HCT116 (cell line): ENCODE data around the gene CENPVL1. TPM values are rescaled to one million over a fixed set of nuclear protein-coding genes. Genes with fewer than 3 reads are reported as not detected.
"Not testable (repeated sequence)": the region's sequence is repeated elsewhere in the genome, so short reads cannot be mapped to it uniquely, and the experiment has no call there.

Source experiments
- ATAC-seq: fragments of 200-7000 bp; cut with Tn5 transposase; 2 replicates; pipeline ENCODE4 v1.9.1; 2020; ENCODE audit warnings: mild to moderate bottlenecking, moderate library complexity
- Bru-seq: library from RNA; stranded (reverse); fragments of 400-500 nt; gene quantifications from one replicate; lab custom pipeline; 2021; lab: Mats Ljungman, UMichigan
- BruChase-seq, 2 experiments: library from RNA; stranded (reverse); fragments of 400-500 nt; gene quantifications; one replicate each; lab custom pipeline; 2021; lab: Mats Ljungman, UMichigan
- BruUV-seq: library from RNA; stranded (reverse); fragments of 400-500 nt; replicated peaks from 2 replicates; lab custom pipeline; 2021; lab: Mats Ljungman, UMichigan
- CTCF ChIA-PET: fragments of 300-600 bp; sonication (Branson Sonifier 250); formaldehyde crosslinking; loops from one replicate; lab custom pipeline; 2021; ENCODE audit warnings: antibody characterized with exemption; lab: Charles Lee
- POLR2A ChIA-PET: fragments of 300-600, 350-600 bp; sonication (Branson Sonifier 250); formaldehyde crosslinking; loops from one replicate; lab custom pipeline; 2021; ENCODE audit warnings: antibody characterized with exemption; lab: Charles Lee
- RAD21 ChIA-PET, 2 experiments: fragments of 300-600 bp; sonication (Branson Sonifier 250); formaldehyde crosslinking; loops; one replicate each; lab custom pipeline; 2023; ENCODE audit warnings: low total read pairs in 2 of 2; ENCODE audit not compliant: uncharacterized antibody in 2 of 2, unreplicated experiment in 2 of 2, low non-redundant PET in 1 of 2; lab: Charles Lee
- DNase-seq: peaks from one replicate; pipeline ENCODE4 v3.0.0-alpha.2; 2010; ENCODE audit warnings: low read depth, low spot score
- H2AFZ ChIP-seq: fragments of 200-600 bp; shearing (Covaris generic), sonication (generic); 2 replicates; pipeline ENCODE4 v1.6.1; 2017; ENCODE audit warnings: low read depth, mixed run types, mixed read lengths, antibody characterized with exemption, low read length; ENCODE audit not compliant: poor library complexity, severe bottlenecking
- H3K27ac ChIP-seq: 2 replicates; pipeline ENCODE4 v1.5.1; 2012; ENCODE audit warnings: low read depth, low read length
- H3K27me3 ChIP-seq: fragments of 200-600 bp; sonication (generic); 2 replicates; pipeline ENCODE4 v1.6.1; 2016; ENCODE audit warnings: mixed run types, low read length, mixed read lengths; ENCODE audit not compliant: insufficient read depth
- H3K36me3 ChIP-seq, 2 experiments: fragments of 200-500 bp in 1 of 2; fragments of 200-600 bp in 1 of 2; sonication (Bioruptor generic) in 1 of 2; sonication (generic) in 1 of 2; 2 replicates each; pipeline versions ENCODE4 v1.5.1 to v1.6.1; 2014 to 2016; ENCODE audit warnings: low read length in 2 of 2, inconsistent platforms in 1 of 2, mixed read lengths in 1 of 2, mixed run types in 1 of 2; ENCODE audit not compliant: insufficient read depth in 2 of 2, control insufficient read depth in 1 of 2
- H3K4me1 ChIP-seq, 2 experiments: fragments of 200-600 bp in 1 of 2; sonication (generic) in 1 of 2; 2 replicates each; pipeline versions ENCODE4 v1.5.1 to v1.6.1; 2012 to 2017; ENCODE audit warnings: low read length in 2 of 2, inconsistent platforms in 1 of 2, mild to moderate bottlenecking in 1 of 2, mixed read lengths in 1 of 2, mixed run types in 1 of 2, moderate library complexity in 1 of 2; ENCODE audit not compliant: insufficient read depth in 2 of 2, control insufficient read depth in 1 of 2
- H3K4me2 ChIP-seq: fragments of 200-600 bp; sonication (generic); 2 replicates; pipeline ENCODE4 v1.6.1; 2017; ENCODE audit warnings: mixed run types, low read length, mixed read lengths
- H3K4me3 ChIP-seq, 2 experiments: fragments of 200-600 bp in 1 of 2; sonication (generic) in 1 of 2; replicated peaks in 1 of 2; 2 replicates each; pipeline ENCODE4 v1.5.1; 2011 to 2016; ENCODE audit warnings: low read length in 2 of 2, control low read depth in 1 of 2, low read depth in 1 of 2, mild to moderate bottlenecking in 1 of 2, mixed read lengths in 1 of 2, mixed run types in 1 of 2
- H3K79me2 ChIP-seq: fragments of 200-600 bp; sonication (generic); 2 replicates; pipeline ENCODE4 v1.6.1; 2017; ENCODE audit warnings: mild to moderate bottlenecking, mixed run types, low read length, moderate library complexity, mixed read lengths; ENCODE audit not compliant: insufficient read depth
- H3K9ac ChIP-seq: fragments of 200-600 bp; sonication (generic); 2 replicates; pipeline ENCODE4 v1.6.1; 2016; ENCODE audit warnings: low read length, mixed read lengths
- H3K9me2 ChIP-seq: fragments of 200-600 bp; sonication (generic), shearing (Covaris generic); 2 replicates; pipeline ENCODE4 v1.6.1; 2017; ENCODE audit warnings: mixed run types, mild to moderate bottlenecking, moderate library complexity; ENCODE audit not compliant: insufficient read depth
- H3K9me3 ChIP-seq, 2 experiments: fragments of 200-500 bp in 1 of 2; fragments of 200-600 bp in 1 of 2; sonication (Bioruptor generic) in 1 of 2; sonication (generic) in 1 of 2; 2 replicates each; pipeline ENCODE4 v1.6.1; 2014 to 2017; ENCODE audit warnings: low read length in 2 of 2, mixed read lengths in 2 of 2, inconsistent platforms in 1 of 2, low read depth in 1 of 2, mild to moderate bottlenecking in 1 of 2, mixed run types in 1 of 2, moderate library complexity in 1 of 2; ENCODE audit not compliant: control insufficient read depth in 1 of 2, insufficient read depth in 1 of 2
- H4K20me1 ChIP-seq: fragments of 200-600 bp; sonication (generic), shearing (Covaris generic); 2 replicates; pipeline ENCODE4 v1.6.1; 2017; ENCODE audit warnings: mixed run types, mild to moderate bottlenecking, moderate library complexity; ENCODE audit not compliant: insufficient read depth
- CEBPB ChIP-seq: IDR thresholded peaks from 2 replicates; pipeline ENCODE4 v1.6.1; 2012; ENCODE audit warnings: low read depth
- CTCF ChIP-seq, 3 experiments: fragments of 200-600 bp in 1 of 3; sonication (generic) in 1 of 3; IDR thresholded peaks in 2 of 3; conservative IDR thresholded peaks in 1 of 3; 2 replicates each; pipeline ENCODE4 v1.5.1; 2012 to 2017; ENCODE audit warnings: low read depth in 2 of 3, low read length in 2 of 3, antibody characterized with exemption in 1 of 3, borderline replicate concordance in 1 of 3, control low read depth in 1 of 3, mild to moderate bottlenecking in 1 of 3, mixed read lengths in 1 of 3, mixed run types in 1 of 3, moderate library complexity in 1 of 3; ENCODE audit not compliant: insufficient read depth in 1 of 3
- FOSL1 ChIP-seq: IDR thresholded peaks from 2 replicates; pipeline ENCODE4 v1.6.1; 2012; ENCODE audit warnings: low read depth
- JUND ChIP-seq: IDR thresholded peaks from 2 replicates; pipeline ENCODE4 v1.6.1; 2012
- intact Hi-C: fragments of 100-400 bp; cut with micrococcal nuclease; formaldehyde crosslinking; loops from 2 replicates; pipeline ENCODE4 v1.10.0; 2022
- long read RNA-seq: library from polyadenylated mRNA; unstranded; transcript quantifications from one replicate; pipeline ENCODE4 v2.0.0, GENCODE V29; 2021; ENCODE audit not compliant: unreplicated experiment
- polyA plus RNA-seq: library from polyadenylated mRNA; unstranded; fragments of >200 nt; gene quantifications from 2 replicates; pipeline ENCODE4 v1.2.1, GENCODE V29; 2012; ENCODE audit warnings: missing spikeins
- total RNA-seq: library from RNA; stranded (reverse); gene quantifications from one replicate; pipeline ENCODE4 v1.2.1, GENCODE V29; 2021; ENCODE audit not compliant: unreplicated experiment

The CENPVL1 gene
- total RNA-seq = not detected
- not detected in 2 replicates for polyA plus RNA-seq
- Bru-seq, nascent RNA = not detected
- BruChase-seq, experiment 1, labeled RNA remaining after a 6-hour chase = not detected
- BruChase-seq, experiment 2, labeled RNA remaining after a 2-hour chase = not detected
- long read RNA-seq = 0 reads

GRCh38 chrX:51710277-51711164 is at the start of gene CENPVL1:
Gene CENPVL1, plus strand, starts transcription at chrX:51710512. Its CDS starts 0 bp downstream, at chrX:51710512.
- H3K4me1 ChIP-seq, H4K20me1 ChIP-seq, H2AFZ ChIP-seq, H3K27ac ChIP-seq, intact Hi-C loops, H3K79me2 ChIP-seq, H3K27me3 ChIP-seq, H3K4me3 ChIP-seq, BruUV-seq, H3K9me3 ChIP-seq, H3K9ac ChIP-seq, RAD21 ChIA-PET, POLR2A ChIA-PET, ATAC-seq, H3K36me3 ChIP-seq, H3K9me2 ChIP-seq, CTCF ChIA-PET, H3K4me2 ChIP-seq, DNase-seq: not testable (repeated sequence)

GRCh38 chrX:51665981-51666380 is 44.3 kb upstream of the CENPVL1 start:
- no peak overlapping the region for H2AFZ ChIP-seq
- CTCF ChIA-PET = no interaction called here

GRCh38 chrX:51679689-51680433 is 30.5 kb upstream of the CENPVL1 start:
- H3K27ac ChIP-seq, H3K9me2 ChIP-seq, H3K9me3 ChIP-seq, H3K4me2 ChIP-seq, H3K79me2 ChIP-seq, CTCF ChIA-PET, POLR2A ChIA-PET, H3K4me3 ChIP-seq, H3K27me3 ChIP-seq, RAD21 ChIA-PET, H3K36me3 ChIP-seq, intact Hi-C loops, DNase-seq, H2AFZ ChIP-seq, H3K9ac ChIP-seq, H4K20me1 ChIP-seq, H3K4me1 ChIP-seq: not testable (repeated sequence)
- peak; percentile 92 for ATAC-seq
- BruUV-seq = TSS peak; percentile 98

More at GRCh38 chrX:51665981-51666380, 44.3 kb upstream of the CENPVL1 start:
- H3K9me2 ChIP-seq = no peaks in the 10 kb centered on the region
- no peaks in the 10 kb centered on the region for H4K20me1 ChIP-seq
- no peak for DNase-seq
- no peaks in the 10 kb centered on the region for H3K9me3 ChIP-seq
- POLR2A ChIA-PET = no interaction called here
- no peaks in the 10 kb centered on the region for H3K27me3 ChIP-seq
- RAD21 ChIA-PET = no interaction called here
- BruUV-seq = no TSS peak
- H3K27ac ChIP-seq = no peak overlapping the region
- no peak for TF ChIP-seq CTCF (IDR thresholded peaks at IDR 0.05 in 2 of 3, conservative IDR thresholded peaks at IDR 0.05 in 1 of 3; ENCODE audit: borderline replicate concordance in 1 of 3, insufficient read depth in 1 of 3, low read depth in 2 of 3, low read length in 2 of 3)
- no peak for TF ChIP-seq JUND
- TF ChIP-seq FOSL1 = no peak
- no peak for TF ChIP-seq CEBPB
- no peak overlapping the region for H3K9ac ChIP-seq
- H3K79me2 ChIP-seq = no peaks in the 10 kb centered on the region
- no peak overlapping the region for H3K4me2 ChIP-seq
- intact Hi-C loops = no loop called here
- no peak overlapping the region for H3K4me3 ChIP-seq
- no peaks in the 10 kb centered on the region for H3K36me3 ChIP-seq
- no peaks in the 10 kb centered on the region for H3K4me1 ChIP-seq
- ATAC-seq = no peak
